Inflammatory macrophage treated with lipopolysaccharide for 4 hours (primary cell): ENCODE measurements around the gene UBE3B.
"Not testable (repeated sequence)": the region's sequence is repeated elsewhere in the genome, so short reads cannot be mapped to it uniquely, and the experiment has no call there.

ENCODE experiments used
- DNase-seq: peaks from one replicate; pipeline ENCODE4 v3.0.0-alpha.2; 2020

Gene UBE3B

DNA sequence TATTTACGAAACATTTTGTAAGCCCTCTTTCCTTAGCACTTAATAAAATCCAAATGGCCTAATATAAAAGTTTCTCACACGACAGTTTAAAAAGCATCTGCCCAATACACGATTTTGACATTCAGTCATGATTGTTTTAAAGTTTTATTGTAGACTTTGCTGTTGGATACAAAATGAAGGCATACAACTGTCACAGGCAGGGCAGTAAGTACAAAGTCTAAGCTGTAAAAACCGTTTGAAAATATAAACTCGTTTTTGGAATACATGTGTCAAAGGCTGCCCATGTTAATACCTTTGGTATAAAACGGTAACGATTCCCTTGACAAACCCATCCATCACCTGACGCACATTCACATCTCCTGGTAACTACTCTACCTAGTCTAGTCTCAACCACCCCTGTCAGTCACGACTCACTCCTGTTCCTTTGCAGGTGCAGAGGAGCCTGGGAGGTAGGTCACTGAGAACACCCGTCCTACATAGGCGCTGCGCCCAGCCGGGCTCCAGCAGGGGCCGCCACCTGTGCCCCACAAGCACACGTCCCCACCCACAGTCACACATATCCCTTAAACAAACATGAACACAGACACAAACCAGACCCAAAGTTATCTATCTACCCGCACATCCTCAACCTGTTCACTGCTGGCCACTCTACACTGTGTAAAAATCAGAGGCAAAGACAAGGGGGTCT is 27.4 kb upstream of the UBE3B start:
- DNase-seq = no peak

DNA sequence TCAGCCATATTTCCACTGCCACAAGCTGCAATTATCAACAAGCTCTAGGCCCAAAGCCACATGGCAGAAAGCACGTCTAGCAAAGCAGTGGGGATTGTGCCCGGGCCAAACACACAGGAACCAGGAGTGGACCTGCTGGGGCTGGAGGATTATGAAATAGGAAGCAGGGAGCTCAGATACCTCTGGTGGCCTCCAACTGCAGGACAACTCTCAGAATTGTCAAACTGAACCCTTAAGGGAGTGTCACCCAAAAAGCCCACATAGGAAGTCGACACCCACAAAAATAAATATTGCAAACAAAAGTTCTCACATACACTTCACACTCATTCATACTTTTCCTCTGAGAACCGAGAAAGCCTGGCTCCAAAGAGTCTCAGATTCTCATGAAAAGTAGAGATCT is 26.5 kb upstream of the UBE3B start:
- no peak for DNase-seq

DNA sequence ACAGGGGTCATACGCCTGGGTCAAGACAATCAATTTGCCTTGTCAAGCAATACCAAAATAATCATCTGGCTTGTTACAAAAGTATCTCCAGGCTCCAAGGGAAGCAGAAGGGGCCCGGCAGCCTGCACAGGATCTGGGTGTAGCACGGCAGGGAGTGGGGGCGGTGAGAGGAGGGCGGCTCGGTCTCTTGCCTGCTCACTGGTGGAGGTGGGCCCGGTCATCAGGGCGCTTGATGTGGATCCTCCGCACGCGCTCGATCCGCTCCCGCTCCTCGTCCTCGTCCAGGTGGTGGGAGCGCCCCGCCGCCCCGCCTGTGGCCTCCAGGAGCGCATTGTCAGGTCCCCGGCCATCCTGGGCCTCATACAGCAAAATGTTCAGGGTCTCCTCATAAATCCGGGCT is 26.0 kb upstream of the UBE3B start:
- no peak for DNase-seq

- DNase-seq = no peak
Observed at GRCh38 chr12:109452489-109452888, 24.9 kb upstream of the UBE3B start.

DNA sequence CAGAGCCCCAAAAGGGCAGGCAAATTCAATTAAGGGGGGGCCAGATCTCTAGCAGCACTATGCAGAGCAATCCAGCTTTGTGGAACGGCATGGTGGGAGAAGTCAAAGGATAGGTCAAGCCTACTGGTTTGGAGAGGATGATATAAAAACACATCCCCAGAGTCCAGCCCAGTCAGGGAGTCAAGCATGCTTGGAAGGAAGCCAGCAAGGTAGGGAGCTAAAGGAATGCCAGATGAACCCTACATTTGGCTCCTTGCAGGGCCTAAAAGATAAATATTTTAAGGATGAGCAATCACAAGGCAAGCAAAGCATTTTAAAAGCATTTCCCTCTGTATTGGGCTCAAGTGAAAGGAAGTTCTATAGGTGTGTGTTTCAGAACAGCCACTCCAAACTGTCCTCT is 21.7 kb upstream of the UBE3B start:
- DNase-seq = no peak

DNA sequence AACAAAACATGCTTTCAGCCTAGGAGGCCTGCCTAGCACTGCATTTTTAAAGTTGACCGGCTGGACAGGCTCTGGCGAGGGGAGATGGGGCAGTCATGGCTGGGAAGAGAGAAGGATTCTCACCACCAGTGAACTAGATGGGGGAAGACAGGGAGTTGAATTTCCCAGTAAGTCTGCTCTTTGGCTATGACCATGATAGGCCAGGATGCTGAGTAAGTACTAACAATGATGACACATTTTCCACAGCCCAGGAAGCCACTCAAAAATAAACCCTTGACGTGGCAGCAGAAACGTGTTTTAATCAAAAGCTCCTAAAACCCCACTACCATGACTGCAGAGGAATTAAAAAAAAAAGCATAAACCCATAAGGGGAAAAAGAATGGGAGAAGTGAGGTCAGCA is 19.3 kb upstream of the UBE3B start:
- DNase-seq = no peak

DNA sequence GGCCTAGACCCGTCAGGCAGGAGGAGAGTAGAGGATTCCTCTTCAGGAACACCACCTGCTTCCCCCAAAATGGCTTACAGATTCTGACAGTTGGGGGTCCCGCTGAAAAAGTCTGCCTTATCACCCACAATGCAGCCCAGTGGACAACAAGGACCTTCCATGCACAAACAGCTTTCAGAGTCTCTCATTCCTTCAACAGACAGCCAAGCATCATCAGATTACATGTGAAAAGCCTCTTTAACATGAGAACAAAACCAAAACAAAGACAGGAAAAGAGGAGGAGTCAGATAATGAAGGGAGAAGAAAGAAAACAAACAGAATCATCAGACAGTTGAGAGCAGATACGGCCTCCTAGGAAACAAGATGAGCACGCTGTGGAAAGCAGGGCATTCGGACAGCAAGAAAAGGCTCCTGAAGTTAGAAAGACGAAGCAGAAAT is 18.6 kb upstream of the UBE3B start:
- no peak for DNase-seq

GRCh38 chr12:109459247-109459646 is 18.2 kb upstream of the UBE3B start:
- DNase-seq = no peak

GRCh38 chr12:109460538-109460937 is 16.9 kb upstream of the UBE3B start:
- no peak for DNase-seq

DNA sequence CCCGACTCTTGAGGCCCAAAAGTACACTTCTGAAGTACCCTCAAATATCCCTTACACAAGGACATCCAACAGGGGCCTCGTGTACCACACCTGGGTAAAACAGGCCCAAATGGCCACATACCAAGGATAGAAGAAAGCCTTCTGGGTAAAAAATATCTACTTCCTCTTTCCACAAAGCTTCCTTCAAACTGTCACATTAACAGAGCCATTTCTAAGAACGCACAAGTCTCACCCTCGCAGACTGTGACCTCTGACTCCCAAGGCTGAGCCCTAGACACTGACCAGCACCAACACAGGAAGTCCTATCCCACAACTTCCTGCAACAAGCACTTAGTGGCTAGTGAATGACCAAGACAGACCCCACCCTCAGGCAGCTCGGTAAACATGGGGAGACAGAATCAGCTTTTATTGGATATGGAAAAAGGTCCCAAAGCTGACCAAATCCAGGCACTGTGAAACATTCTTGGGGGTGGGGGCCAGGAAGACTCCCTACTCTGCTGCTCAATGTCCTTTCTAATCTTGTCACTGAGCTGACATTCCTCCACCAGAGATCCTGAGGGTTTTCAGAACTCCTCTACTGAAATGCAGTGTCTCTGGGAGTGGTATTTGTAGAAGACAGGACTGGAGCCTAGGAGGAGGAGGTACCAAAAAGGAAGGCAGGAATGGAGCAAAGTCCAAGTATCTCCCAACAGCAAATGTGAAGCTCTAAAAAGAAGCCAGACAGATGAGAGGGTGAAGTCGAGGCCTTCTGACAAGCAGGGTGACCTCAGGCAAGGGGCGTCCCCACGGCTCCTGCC is 16.2 kb upstream of the UBE3B start:
- peak; percentile 85 for DNase-seq

DNA sequence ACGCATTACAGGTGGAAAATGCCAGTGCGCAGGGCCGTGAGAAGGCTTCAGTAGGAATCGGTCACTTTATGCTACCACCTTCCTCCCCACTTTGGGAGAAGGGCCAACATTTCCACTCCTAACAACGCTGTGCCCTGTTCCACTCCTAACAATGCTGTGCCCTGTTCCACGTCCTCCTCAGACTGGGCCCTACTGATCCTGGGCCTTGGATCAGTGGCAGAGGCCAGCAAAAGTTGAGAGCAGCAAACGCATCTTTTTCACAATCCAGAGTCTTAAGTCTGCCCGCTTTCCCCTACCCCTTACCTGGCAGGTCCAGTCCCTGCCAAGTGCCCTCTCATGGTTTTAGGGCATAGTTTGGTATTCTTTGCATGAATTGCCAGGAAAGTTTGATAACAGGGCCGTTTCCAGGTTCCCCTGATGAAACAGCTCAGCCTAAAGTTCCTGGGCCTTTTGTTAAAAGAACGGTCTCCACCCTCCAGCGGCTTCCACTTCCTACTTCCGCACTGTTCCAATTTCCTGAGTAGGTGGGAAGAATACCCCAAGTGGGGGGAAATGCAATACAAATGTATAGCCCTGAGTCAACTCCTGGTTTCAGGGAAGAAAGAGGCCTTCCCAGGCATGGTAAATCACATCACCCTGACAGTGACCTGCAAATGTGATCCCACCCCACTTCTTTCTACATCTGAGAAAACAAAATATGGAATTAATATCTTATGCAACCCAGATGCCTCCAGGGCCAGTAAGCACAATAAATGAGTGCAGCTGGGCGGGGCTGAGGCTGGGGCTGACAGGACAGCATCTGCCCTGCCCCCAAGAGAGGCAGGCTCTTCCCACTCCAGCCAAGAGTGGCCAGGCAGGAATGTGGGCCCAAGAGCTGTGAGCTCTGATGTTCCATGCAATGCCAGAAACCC is 15.3 kb upstream of the UBE3B start:
- peak; percentile 41 for DNase-seq

GRCh38 chr12:109462868-109463692 is 14.4 kb upstream of the UBE3B start:
- DNase-seq = peak; percentile 43

GRCh38 chr12:109463756-109464155 is 13.7 kb upstream of the UBE3B start:
- no peak for DNase-seq

- no peak for DNase-seq
Observed at GRCh38 chr12:109464642-109465351, 12.6 kb upstream of the UBE3B start.

DNA sequence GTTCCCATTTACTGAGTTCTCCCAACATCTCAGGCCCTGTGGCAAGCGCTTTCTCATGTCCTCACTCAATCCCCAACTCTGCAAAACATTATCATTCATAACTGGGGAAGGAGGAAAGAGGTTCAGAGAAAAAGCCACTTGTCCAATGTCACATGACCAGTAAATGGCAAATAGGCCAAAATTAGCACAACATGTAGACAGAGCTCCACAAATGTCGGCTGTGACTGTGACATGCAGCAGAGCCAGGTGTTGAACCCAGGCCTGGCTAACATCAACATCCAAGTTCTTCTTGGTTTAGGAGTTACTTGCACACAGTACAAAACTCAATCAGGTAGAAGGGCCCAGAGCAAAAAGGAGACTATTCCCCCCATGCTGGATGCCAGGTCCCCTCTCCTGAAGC is 11.1 kb upstream of the UBE3B start:
- no peak for DNase-seq

DNA sequence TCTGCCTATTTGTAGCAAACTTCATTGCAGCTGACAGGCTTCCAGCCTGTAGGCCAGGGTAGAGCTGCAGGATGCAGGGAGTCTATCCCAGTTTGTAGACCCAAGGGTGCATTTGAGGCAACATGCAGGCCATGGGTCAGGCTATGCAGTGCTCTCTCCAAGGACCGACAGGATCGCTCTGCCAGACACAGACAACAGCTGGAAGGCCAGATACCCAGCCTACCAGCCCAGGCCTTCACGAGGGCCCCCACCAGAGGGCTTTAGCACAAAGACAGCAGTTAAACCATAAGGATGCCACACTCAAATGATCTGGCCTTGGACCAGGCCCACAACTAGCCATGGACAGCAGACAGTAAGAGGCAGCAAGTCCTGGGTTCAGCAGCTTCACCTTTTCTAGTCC is 10.6 kb upstream of the UBE3B start:
- DNase-seq = no peak

DNA sequence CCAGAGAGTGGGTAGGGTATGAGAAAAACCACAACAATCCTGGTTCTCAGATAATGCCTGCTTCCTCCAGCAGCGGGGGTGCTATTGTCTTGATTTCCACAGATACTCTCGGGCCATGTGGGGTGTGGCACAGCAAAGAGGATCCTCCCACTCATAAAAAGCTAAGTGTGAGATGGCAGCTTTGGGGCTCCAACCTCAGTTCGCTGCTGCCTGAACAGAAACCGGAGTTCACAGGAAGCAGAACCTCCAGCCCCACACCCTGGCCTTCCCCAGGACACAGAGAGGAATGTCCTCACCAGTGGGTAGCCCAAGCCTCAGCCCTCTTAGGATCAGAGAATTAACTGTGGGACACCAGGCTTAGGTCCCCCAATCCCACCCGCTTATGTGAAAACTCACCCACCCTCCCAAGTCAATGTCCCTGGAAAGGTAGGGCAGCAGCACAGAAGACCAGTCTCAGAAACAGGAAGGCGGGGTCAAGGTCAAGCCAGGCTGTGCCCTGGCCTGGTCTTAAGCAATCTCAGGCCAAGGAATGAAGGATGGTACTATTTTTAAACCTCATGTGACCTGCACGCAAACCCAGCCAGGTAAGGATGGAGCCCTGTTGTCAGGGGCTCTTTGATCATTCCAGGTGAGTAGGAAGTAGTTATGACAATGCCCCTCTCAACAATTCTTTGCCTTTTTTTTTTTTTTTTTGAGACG is 9.3 kb upstream of the UBE3B start:
- DNase-seq = peak; percentile 83

- no peak for DNase-seq
Observed at GRCh38 chr12:109469517-109469916, 7.9 kb upstream of the UBE3B start.

- no peak for DNase-seq
Observed at GRCh38 chr12:109473006-109473405, 4.4 kb upstream of the UBE3B start.

DNA sequence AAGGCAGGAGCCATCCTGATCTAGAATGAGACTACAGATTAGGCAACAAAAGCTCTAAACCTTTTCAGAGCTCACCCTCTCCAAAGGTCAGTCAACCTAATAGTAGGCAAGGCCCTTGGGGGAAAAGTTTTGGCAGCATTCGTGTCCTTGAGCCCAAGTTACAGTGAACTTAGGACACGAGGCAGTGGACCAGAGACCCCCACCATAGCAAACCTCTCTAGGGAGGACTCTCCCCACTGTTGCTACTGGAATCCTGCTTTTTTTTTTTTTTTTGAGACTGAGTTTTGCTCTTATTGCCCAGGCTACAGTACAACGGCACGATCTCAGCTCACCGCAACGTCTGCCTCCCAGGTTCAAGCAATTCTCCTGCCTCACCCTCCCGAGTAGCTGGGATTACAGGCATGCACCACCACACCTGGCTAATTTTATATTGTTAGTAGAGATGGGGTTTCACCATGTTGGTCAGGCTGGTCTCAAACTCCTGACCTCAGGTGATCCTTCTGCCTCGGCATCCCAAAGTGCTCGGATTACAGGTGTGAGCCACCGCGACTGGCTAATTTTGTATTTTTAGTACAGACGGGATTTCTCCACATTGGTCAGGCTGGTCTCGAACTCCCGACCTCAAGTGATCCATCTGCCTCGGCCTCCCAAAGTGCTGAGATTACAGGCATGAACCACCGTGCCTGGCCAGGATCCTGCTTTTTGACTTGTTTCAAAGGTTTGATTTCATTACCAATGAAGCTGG is 3.7 kb upstream of the UBE3B start:
- not testable (repeated sequence) for DNase-seq
